K562 (cell line): ENCODE data around the gene INPP5E. TPM values are rescaled to one million over a fixed set of nuclear protein-coding genes. Genes with fewer than 3 reads are reported as not detected.

Source experiments
- CHCHD3 ChIP-seq: fragments of 250-450 bp; sonication (Bioruptor Pico); IDR thresholded peaks from 2 replicates; pipeline ENCODE4 v2.1.2; 2022; ENCODE audit warnings: mild to moderate bottlenecking
- CREB3L1 ChIP-seq: fragments of 450-650 bp; IDR thresholded peaks from 2 replicates; pipeline ENCODE4 v1.6.1; 2014; ENCODE audit warnings: low read depth, mild to moderate bottlenecking, moderate library complexity, borderline replicate concordance
- DACH1 ChIP-seq: fragments of 450-650 bp; IDR thresholded peaks from 2 replicates; pipeline ENCODE4 v1.6.1; 2018; ENCODE audit not compliant: partially characterized antibody
- IRF2 ChIP-seq: sonication (generic); formaldehyde crosslinking; IDR thresholded peaks from 2 replicates; pipeline ENCODE4 v1.8.1; 2022; ENCODE audit warnings: mild to moderate bottlenecking, missing genetic modification reagents
- KDM2B ChIP-seq: fragments of 250-450 bp; sonication (Bioruptor Pico); IDR thresholded peaks from 2 replicates; pipeline ENCODE4 v1.8.0; 2021; ENCODE audit warnings: mild to moderate bottlenecking, moderate library complexity
- KDM4B ChIP-seq, 2 experiments: fragments of 450-650 bp in 1 of 2; sonication (generic) in 1 of 2; IDR thresholded peaks; 2 replicates each; pipeline ENCODE4 v1.6.1; 2016 to 2017; ENCODE audit warnings: borderline replicate concordance in 2 of 2, antibody characterized with exemption in 1 of 2, low read depth in 1 of 2, mild to moderate bottlenecking in 1 of 2
- KDM5B ChIP-seq: fragments of 200-600 bp; sonication (generic); IDR thresholded peaks from 2 replicates; pipeline ENCODE4 v1.6.1; 2012; ENCODE audit warnings: low read depth, mild to moderate bottlenecking, moderate library complexity, low read length, control low read depth, inconsistent platforms; ENCODE audit not compliant: insufficient replicate concordance
- LARP7 ChIP-seq: fragments of 450-650 bp; IDR thresholded peaks from 2 replicates; pipeline ENCODE4 v1.6.1; 2016
- MCM5 ChIP-seq: fragments of 450-650 bp; IDR thresholded peaks from 2 replicates; pipeline ENCODE4 v1.6.1; 2016; ENCODE audit warnings: low read depth
- MYC ChIP-seq, 2 experiments: fragments of 250-450 bp in 1 of 2; sonication (Bioruptor Pico) in 1 of 2; IDR thresholded peaks; 2 replicates each; pipeline versions ENCODE4 v1.5.1 to v1.6.1; 2012 to 2021; ENCODE audit warnings: low read depth in 2 of 2, borderline replicate concordance in 1 of 2, improper control_type of control experiment in 1 of 2, low read length in 1 of 2, mild to moderate bottlenecking in 1 of 2, moderate library complexity in 1 of 2
- NKRF ChIP-seq: fragments of 450-650 bp; IDR thresholded peaks from 2 replicates; pipeline ENCODE4 v1.6.1; 2016; ENCODE audit warnings: borderline replicate concordance
- OTX1 ChIP-seq: fragments of 450-650 bp; formaldehyde crosslinking; IDR thresholded peaks from 2 replicates; pipeline ENCODE4 v1.4.0; 2022; ENCODE audit warnings: mild to moderate bottlenecking
- PBX2 ChIP-seq, 2 experiments: IDR thresholded peaks in 1 of 2; conservative IDR thresholded peaks in 1 of 2; 2 replicates each; pipeline ENCODE4 v1.6.1; 2016; ENCODE audit warnings: low read depth in 2 of 2, mild to moderate bottlenecking in 1 of 2, missing compliant biosample characterization in 1 of 2, missing genetic modification characterization in 1 of 2, moderate library complexity in 1 of 2
- PML ChIP-seq: IDR thresholded peaks from 2 replicates; pipeline ENCODE4 v1.6.1; 2012; ENCODE audit warnings: low read length, inconsistent platforms
- PTRF ChIP-seq: fragments of 450-650 bp; IDR thresholded peaks from 2 replicates; pipeline ENCODE4 v1.6.1; 2016; ENCODE audit warnings: mild to moderate bottlenecking, missing genetic modification characterization, missing compliant biosample characterization
- SMARCE1 ChIP-seq: fragments of 450-650 bp; IDR thresholded peaks from 2 replicates; pipeline ENCODE4 v1.7.1; 2016; ENCODE audit warnings: mild to moderate bottlenecking
- TSC22D4 ChIP-seq: fragments of 450-650 bp; IDR thresholded peaks from 2 replicates; pipeline ENCODE4 v1.6.1; 2016; ENCODE audit warnings: missing genetic modification characterization, missing biosample characterization, control low read depth
- ZNF324 ChIP-seq: fragments of 250-450 bp; sonication (Bioruptor Pico); IDR thresholded peaks from 2 replicates; pipeline ENCODE4 v1.4.0; 2020; ENCODE audit warnings: mild to moderate bottlenecking
- ZNF395 ChIP-seq: fragments of 200-800 bp; sonication (Bioruptor generic); IDR thresholded peaks from 2 replicates; pipeline ENCODE4 v1.6.1; 2017; ENCODE audit warnings: missing genetic modification characterization, missing compliant biosample characterization
- polyA plus RNA-seq, 8 experiments: library from polyadenylated mRNA; depleted of rRNA in 4 of 8; stranded (reverse) in 5 of 8; unstranded in 3 of 8; fragments of >200 nt; fragmentation: Nextera tagmentation in 2 of 8; fragmentation: Illumina TruSeq in 1 of 8; extraction: Ambion mirVana in 2 of 8; extraction: Trizol in 1 of 8; gene quantifications; 2 replicates each; pipeline versions ENCODE4 v1.2.1 to v1.2.3, GENCODE V29; 2011 to 2014; ENCODE audit warnings: inconsistent platforms in 1 of 8, missing spikeins in 1 of 8
- total RNA-seq, 7 experiments: library from RNA; depleted of rRNA in 6 of 7; stranded (reverse); fragments of >200 nt in 6 of 7; fragmentation: Illumina TruSeq in 2 of 7; extraction: Trizol in 2 of 7; gene quantifications; 2 replicates each; pipeline versions ENCODE4 v1.2.1 to v1.2.3, GENCODE V29; 2011 to 2021; ENCODE audit warnings: low replicate concordance in 1 of 7

INPP5E gene
- total and polyA plus RNA-seq, 9 of the 15 experiments (the other 6 are each of a cell fraction or from before 2014, with no cell fraction given), result 0.38 to 17.4 (median 4.9) TPM

- TF ChIP-seq PBX2 (CRISPR knock-in tag; IDR thresholded peaks at IDR 0.05; ENCODE audit: low read depth), result no peak
- TF ChIP-seq PBX2 (tag; conservative IDR thresholded peaks at IDR 0.05; ENCODE audit: low read depth), result no peak
- no peak for TF ChIP-seq CHCHD3 (CRISPR knock-in tag)
- TF ChIP-seq DACH1, result no peak
- no peak for TF ChIP-seq OTX1
- no peak for TF ChIP-seq PTRF (tag)
- no peak for TF ChIP-seq KDM5B
- no peak for TF ChIP-seq PML
- TF ChIP-seq IRF2, result no peak
- TF ChIP-seq MYC (IDR thresholded peaks at IDR 0.05; ENCODE audit: low read depth, low read length), result peak; percentile 58; the same call in 1 of the 2 replicates
- no peak for TF ChIP-seq MYC (CRISPR knock-in tag; IDR thresholded peaks at IDR 0.05; ENCODE audit: borderline replicate concordance, low read depth)
- no peak for TF ChIP-seq KDM2B (CRISPR knock-in tag)
- TF ChIP-seq KDM4B (IDR thresholded peaks at IDR 0.05; ENCODE audit: borderline replicate concordance in 2 of 2, low read depth in 1 of 2), result no peak
- no peak for TF ChIP-seq SMARCE1
- no peak for TF ChIP-seq ZNF395 (CRISPR knock-in tag)
- TF ChIP-seq ZNF324 (CRISPR knock-in tag), result no peak
- no peak for TF ChIP-seq MCM5
- peak; percentile 52; the same call in 1 of the 2 replicates for TF ChIP-seq NKRF
- no peak for TF ChIP-seq LARP7
- no peak for TF ChIP-seq TSC22D4 (tag)
- TF ChIP-seq CREB3L1, result 0 out of 2 replicates have a peak, but pooled peaks have one; percentile 11
These were observed 40.2 kb downstream of the INPP5E start (continued) for GRCh38 chr9:136399176-136400037.
